Activated effector memory CD4-positive, alpha-beta T cell treated with Interleukin-2 at 50 U/mL for 16 hours (primary cell): ENCODE data around the gene MET.

Experiments used
- DNase-seq: peaks from one replicate; pipeline ENCODE4 v3.0.0-alpha.2; 2020

The MET gene

DNA sequence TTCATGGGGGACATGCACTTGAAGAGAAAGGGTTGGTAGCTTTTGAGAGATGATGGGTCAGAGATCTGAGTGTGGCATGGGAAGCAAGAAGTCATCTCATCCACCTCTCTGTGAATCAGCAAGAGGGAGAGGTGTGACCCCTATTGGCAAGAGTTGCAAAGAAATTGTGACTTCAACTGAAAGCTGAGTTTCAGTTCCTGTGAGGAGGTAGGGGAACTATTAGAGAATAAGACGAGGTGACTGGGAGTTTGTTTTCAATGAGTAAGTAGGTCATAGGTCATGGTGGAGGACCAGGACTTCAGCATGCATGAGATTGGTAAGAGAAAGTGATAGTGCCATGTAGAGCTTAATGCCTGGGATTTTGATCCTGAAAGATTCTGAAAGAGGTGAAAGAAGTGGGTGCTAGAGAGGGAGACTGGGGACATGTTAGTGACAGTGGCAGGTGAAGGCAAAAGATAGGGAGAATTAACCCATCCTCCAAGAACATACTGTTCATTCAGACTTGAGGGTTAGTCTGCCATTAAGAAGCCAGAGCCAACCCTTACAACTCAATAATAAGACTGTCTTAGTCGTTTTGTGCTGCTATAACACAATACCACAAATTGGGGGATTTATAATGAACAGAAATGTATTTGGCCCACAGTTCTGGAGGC lies 114.9 kb downstream of the MET start:
- DNase-seq: no peak

DNA sequence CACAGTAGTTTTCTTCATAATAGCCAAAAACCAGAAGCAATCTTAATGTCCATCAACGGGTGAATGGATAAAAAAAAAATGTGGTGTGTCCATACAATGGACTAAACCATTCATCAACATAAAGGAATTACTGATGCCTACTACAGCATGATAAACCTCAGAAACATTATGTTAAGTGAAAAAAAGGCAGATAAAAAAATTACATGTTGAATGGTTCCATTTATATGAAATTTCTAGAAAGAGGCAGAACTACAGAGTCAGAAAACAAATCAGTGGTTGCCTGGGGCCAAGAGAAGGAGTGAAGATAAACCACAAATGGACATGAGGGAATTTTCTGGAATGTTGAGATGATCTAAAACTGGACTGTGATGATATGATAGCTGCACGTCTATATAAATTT lies 115.9 kb downstream of the MET start:
- DNase-seq: no peak

- DNase-seq: no peak
Observed at GRCh38 chr7:116788572-116789197, 116.7 kb downstream of the MET start.

GRCh38 chr7:116790025-116790424 lies 118.0 kb downstream of the MET start:
- DNase-seq: no peak

DNA sequence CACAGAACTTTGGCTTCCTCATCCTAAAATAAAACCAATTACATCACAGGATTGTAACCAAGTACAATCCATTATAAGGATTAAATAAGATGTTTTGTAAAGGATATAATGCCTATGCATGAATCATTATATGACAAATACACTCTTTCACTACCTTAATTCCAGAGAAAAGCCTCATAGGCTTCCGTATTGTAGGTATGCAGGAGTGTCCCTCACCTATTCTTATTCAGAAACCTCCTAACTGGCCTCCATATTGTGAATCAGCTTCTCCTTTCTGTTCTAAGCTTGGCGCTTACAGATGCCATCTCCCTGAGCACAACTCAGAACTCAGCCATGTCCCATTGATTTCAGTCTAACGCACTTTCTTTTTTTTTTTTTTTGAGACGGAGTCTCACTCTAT lies 120.8 kb downstream of the MET start:
- DNase-seq: no peak

DNA sequence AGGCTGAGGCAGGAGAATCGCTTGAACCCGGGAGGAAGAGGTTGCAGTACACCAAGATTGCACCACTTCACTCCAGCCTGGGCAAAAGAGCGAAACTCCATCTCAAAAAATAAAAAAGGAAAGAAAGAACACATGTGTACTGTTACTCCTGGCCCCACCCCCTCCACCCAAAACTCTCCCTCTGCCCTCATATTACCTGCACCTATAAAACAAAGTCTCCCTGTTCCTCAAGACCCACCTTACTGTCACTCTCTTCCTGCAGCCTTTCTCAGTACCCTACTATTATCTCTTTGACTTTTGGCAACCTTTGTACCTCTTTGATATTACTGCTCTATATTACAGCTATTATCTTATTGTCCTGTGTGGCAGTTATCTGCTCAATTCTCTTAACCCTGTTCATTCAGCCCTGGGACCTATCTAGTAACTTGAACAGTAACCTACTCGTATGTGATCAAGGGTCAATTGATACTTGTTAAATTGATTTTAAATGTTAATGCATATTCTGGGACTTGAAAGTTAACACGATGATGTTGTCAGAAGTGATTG lies 121.9 kb downstream of the MET start:
- no peak for DNase-seq

DNA sequence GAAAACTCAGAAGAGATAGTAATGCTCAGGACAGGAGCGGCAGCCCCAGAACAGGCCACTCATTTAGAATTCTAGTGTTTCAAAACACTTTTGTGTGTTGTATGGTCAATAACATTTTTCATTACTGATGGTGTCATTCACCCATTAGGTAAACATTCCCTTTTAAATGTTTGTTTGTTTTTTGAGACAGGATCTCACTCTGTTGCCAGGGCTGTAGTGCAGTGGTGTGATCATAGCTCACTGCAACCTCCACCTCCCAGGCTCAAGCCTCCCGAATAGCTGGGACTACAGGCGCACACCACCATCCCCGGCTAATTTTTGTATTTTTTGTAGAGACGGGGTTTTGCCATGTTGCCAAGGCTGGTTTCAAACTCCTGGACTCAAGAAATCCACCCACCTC lies 124.5 kb downstream of the MET start:
- no peak for DNase-seq

DNA sequence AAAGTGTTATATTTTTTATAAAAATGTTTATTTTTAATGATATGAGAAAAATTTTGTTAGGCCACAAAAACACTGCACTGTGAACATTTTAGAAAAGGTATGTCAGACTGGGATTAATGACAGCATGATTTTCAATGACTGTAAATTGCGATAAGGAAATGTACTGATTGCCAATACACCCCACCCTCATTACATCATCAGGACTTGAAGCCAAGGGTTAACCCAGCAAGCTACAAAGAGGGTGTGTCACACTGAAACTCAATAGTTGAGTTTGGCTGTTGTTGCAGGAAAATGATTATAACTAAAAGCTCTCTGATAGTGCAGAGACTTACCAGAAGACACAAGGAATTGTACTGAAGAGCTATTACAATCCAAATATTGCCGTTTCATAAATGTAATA lies 125.6 kb downstream of the MET start:
- DNase-seq: no peak

DNA sequence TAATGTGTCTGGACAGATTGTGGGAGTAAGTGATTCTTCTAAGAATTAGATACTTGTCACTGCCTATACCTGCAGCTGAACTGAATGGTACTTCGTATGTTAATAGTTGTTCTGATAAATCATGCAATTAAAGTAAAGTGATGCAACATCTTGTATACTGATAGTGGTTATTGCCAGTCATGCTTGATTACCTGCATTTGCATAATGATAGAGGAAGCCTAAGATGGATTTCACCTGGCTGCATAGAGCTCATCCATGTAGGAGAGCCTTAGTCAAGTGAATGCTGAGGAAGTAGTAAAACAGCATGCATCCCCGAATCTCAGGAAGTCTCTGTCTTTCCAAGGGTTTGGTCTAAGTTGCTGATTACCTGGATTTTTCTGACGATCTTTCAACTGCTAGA lies 126.2 kb downstream of the MET start:
- DNase-seq: no peak

GRCh38 chr7:116799916-116800315 lies 127.9 kb downstream of the MET start:
- DNase-seq: no peak

DNA sequence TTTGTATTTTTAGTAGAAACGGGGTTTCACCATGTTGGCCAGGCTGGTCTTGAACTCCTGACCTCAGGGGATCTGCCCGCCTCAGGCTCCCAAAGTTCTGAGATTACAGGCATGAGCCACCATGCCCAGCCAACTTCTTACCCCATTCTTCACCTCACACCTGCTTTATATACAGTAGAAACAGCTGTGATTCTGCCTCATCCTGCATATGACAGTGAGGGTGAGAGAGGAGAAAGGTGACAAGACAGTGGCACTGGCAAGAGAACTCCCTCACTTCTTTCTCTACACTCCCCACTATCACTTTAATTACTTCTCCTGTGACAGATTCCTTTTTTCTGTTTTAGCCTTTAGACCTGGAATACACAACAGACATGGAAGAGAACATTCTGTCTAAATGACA lies 128.6 kb downstream of the MET start:
- no peak for DNase-seq

DNA sequence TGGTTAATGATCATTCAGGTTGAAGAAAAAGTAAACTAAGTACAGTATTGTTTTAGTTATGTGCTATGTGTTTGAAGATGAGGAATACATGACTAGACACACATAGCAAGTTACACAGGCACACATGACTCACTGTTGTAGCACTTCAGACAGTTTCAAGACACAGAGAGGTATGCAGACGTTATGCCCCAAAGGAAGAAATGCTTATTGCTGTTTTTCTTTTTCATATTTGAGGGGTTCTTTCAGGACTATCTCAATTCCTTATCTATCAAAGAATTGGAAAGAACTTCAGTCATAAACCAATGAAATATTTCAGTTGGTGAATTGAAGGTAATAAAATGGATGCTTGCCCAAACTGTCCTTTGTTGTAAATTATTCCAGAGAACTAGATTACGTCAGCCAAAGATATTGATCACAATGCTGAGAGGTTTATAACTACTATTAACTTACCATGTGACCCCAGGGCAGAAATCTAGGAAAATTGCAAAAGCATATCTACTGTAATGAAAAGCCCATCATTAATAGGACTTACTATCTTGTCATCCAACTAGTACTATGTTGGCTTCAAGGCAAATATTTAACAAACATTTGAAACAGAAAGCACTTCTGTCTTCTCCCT lies 129.2 kb downstream of the MET start:
- DNase-seq: no peak

DNA sequence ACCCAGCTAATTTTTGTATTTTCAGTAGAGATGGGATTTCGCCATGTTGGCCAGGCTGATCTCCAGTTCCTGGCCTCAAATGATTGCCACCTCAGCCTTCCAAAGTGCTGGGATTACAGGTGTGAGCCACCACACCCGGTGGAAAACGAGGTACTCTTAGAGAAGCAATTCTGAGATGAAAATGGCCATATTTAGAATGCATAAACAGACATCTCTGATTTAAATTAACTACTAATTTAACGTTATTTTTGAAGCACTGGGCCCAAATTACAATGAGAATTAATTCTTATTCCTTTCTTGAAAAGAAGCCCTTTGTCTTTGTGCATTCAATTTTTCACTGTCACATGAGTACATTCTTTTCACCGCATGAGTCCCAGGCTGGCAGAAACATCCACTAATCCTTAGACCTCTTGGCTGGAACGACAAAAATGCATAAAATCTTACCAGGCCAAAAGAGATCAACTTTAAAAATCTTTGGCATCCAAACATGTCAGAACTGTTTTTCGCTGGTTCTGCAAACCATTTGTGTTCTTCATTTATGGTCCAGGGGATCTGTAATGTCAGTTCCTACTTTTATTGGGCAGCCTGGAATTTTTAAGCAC lies 130.2 kb downstream of the MET start:
- DNase-seq: no peak

GRCh38 chr7:116802746-116803152 lies 130.8 kb downstream of the MET start:
- no peak for DNase-seq

GRCh38 chr7:116804471-116804870 lies 132.5 kb downstream of the MET start:
- no peak for DNase-seq

GRCh38 chr7:116805100-116805544 lies 133.1 kb downstream of the MET start:
- no peak for DNase-seq

GRCh38 chr7:116806046-116806944 lies 134.3 kb downstream of the MET start:
- DNase-seq: no peak

GRCh38 chr7:116807011-116807560 lies 135.1 kb downstream of the MET start:
- DNase-seq: no peak

DNA sequence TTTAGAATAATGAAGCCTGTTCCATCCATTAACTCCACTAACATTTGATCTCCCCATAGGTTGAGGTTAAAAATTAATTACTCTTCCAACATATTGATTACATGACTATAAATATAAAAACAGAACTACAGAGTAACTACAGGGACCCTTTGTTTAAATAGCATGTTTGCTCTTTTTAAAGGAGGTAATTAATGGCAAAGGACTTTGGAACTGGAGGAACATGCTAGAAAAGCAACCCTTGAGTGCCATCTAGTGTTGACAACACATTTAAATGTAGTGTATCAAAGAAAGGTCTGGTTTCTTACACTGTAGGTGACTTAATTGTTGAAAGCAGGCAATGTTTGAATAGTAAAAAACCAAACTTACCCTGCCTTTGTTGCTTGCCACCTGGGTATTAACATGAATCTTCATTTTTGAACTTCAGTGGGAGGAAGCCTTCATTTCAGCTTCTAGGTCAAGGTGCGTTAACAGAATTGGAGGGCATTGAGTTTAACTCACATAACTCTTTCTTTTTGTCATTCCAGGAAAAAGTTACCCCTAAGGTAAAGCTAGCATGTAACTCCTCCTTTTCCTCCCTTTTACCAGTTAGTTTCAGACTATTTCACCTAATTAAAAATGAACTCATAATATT lies 137.8 kb downstream of the MET start:
- no peak for DNase-seq

DNA sequence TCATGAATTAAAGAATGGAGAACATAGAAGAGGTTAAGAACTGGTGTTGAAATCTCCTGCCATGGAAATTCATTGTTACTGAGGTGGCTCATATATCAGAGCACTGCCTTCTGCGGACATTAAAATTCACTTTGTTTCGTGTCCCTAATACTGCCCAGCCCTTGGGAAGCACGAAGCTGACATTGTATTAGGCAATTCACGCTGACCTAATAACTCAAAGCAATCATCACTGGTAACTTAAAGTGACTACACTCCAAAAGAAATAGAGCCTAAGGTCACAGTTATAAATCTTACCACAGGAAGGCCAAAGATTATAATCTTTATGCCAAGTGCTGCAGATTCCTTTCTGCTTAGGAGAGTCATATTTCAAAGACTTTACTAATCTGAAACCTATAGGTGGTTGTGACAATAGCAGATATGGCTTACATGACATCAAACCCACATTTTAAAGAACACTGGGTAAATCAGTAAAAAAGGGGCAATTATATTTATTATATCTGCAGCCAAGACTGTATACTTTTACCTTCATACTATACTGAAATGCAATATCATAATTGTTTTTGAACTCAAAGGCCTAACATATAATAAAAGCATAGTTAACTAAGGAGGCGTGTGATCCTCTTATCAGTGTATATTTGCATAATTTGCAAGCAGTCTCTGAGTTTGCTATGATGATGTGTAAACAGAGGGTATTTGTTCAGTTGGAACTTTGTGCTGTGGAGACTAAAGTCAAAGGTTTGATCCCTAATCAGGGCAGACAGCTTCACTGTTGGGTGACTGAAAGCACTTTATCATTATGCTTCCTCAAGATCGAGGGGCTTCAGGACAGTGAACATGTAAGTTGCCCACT lies 138.5 kb downstream of the MET start:
- no peak for DNase-seq

GRCh38 chr7:116811768-116812167 lies 139.8 kb downstream of the MET start:
- no peak for DNase-seq
